MCF 10A (cell line): ENCODE measurements around the gene SECISBP2L. TPM values are rescaled to one million over a fixed set of nuclear protein-coding genes. Genes with fewer than 3 reads are reported as not detected.
A peak's percentile ranks its signal among the peaks of the same experiment; 100 is the strongest.

Source experiments
- BruUV-seq: library from RNA; stranded (reverse); fragments of 400-500 nt; replicated peaks from 2 replicates; lab custom pipeline; 2021; lab: Mats Ljungman, UMichigan
- CTCF ChIA-PET: fragments of 300-600 bp; sonication (Branson Sonifier 250); formaldehyde crosslinking; extraction: SDS; loops from one replicate; lab custom pipeline; 2021; ENCODE audit warnings: antibody characterized with exemption, inconsistent platforms; lab: Yijun Ruan, JAX
- POLR2A ChIA-PET: fragments of 300-600, 350-650 bp; sonication (Branson Sonifier 250); formaldehyde crosslinking; extraction: SDS; loops from one replicate; lab custom pipeline; 2020; ENCODE audit warnings: antibody characterized with exemption, inconsistent platforms; lab: Yijun Ruan, JAX
- DNase-seq: peaks from one replicate; pipeline ENCODE4 v3.0.0-alpha.2; 2018; ENCODE audit not compliant: unreplicated experiment
- H3K27ac Mint-ChIP-seq: one replicate; pipeline ENCODE4 v1.8.0; 2022; ENCODE audit warnings: mild to moderate bottlenecking, low read depth, mixed read lengths; ENCODE audit not compliant: unreplicated experiment
- H3K27me3 Mint-ChIP-seq: one replicate; pipeline ENCODE4 v1.8.0; 2022; ENCODE audit warnings: mixed read lengths; ENCODE audit not compliant: insufficient read depth, unreplicated experiment
- H3K36me3 Mint-ChIP-seq: one replicate; pipeline ENCODE4 v1.8.0; 2022; ENCODE audit warnings: mild to moderate bottlenecking, moderate library complexity, mixed read lengths; ENCODE audit not compliant: insufficient read depth, unreplicated experiment
- H3K4me1 Mint-ChIP-seq: one replicate; pipeline ENCODE4 v1.8.0; 2022; ENCODE audit warnings: mixed read lengths; ENCODE audit not compliant: insufficient read depth, unreplicated experiment
- H3K4me3 Mint-ChIP-seq: one replicate; pipeline ENCODE4 v1.8.0; 2022; ENCODE audit warnings: mild to moderate bottlenecking, moderate library complexity, mixed read lengths; ENCODE audit not compliant: unreplicated experiment
- H3K9me3 Mint-ChIP-seq: one replicate; pipeline ENCODE4 v1.8.0; 2022; ENCODE audit warnings: mixed read lengths; ENCODE audit not compliant: unreplicated experiment
- intact Hi-C: fragments of 100-400 bp; cut with micrococcal nuclease; formaldehyde crosslinking; loops from 2 replicates; pipeline ENCODE4 v1.14.1; 2022
- total RNA-seq: library from RNA; stranded (reverse); gene quantifications from 2 replicates; pipeline ENCODE4 v1.2.3, GENCODE V29; 2022
- TF ChIP-seq, protein P1 (sequence below): fragments of 200-600 bp; IDR thresholded peaks from one replicate; pipeline ENCODE4 v1.8.0; 2022; ENCODE audit warnings: antibody characterized with exemption, mild to moderate bottlenecking; ENCODE audit not compliant: unreplicated experiment

The SECISBP2L gene
- total RNA-seq, 1 experiment from 2014 or later: 19.6 TPM

DNA sequence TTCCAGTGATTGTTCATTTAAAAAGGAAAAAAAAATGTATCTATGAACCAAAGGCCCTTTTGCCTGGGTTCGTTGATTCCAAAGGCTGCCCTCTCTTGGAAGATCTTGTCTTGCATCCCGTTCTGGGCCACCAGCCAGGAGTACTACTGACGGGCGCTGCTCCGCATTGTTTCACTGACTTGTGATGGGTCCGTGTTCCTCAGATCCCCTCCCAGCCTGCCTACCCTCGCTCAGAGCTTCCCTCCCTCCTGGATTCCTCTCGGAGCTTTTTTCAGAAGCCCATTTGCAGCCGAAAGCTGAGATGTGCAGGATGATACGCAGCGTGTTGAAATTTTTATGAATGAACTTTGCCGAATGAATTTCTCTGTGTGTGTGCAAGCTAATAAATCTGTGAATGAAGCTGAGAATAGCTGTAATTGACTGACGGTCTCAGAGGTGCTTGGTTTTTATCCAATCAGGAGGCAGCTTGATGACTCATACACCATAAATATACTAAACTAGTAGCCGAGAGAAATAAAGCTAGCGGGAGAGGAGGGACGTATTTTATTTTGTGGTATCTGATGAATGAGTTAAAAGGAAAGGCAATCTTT, 82.6 kb downstream of the SECISBP2L start, which contains the start of gene SHC4:
TSS of gene SHC4 (minus strand) at position 396 of the 590 bp plus-strand sequence. CDS start 904 bp downstream, outside the sequence.
- Mint-ChIP-seq H3K4me1 (peaks cover 5% of the 10 kb centered on the region), H3K4me3 (peak within 1 kb of the TSS; percentile 76), H3K27ac (no peak within 1 kb of the TSS), H3K27me3 (no peaks in the 10 kb centered on the region), H3K36me3 (no peaks in the 10 kb centered on the region), H3K9me3 (no peaks in the 10 kb centered on the region)
- POLR2A ChIA-PET: interaction anchor here (0.5 to 3.4 kb wide), 15 partner anchors 10 to 1352 kb away, joined by 3 to 29 read pairs (median 4); partner anchors contain the start of genes COPS2, EID1, GALK2 and SECISBP2L
- CTCF ChIA-PET: interaction anchor here (0.5 to 10.9 kb wide), 18 partner anchors 11 to 605 kb away, joined by 3 to 127 read pairs (median 4); partner anchors contain the start of gene EID1
- peak; percentile 81 for DNase-seq
- TF ChIP-seq, protein P1, sequence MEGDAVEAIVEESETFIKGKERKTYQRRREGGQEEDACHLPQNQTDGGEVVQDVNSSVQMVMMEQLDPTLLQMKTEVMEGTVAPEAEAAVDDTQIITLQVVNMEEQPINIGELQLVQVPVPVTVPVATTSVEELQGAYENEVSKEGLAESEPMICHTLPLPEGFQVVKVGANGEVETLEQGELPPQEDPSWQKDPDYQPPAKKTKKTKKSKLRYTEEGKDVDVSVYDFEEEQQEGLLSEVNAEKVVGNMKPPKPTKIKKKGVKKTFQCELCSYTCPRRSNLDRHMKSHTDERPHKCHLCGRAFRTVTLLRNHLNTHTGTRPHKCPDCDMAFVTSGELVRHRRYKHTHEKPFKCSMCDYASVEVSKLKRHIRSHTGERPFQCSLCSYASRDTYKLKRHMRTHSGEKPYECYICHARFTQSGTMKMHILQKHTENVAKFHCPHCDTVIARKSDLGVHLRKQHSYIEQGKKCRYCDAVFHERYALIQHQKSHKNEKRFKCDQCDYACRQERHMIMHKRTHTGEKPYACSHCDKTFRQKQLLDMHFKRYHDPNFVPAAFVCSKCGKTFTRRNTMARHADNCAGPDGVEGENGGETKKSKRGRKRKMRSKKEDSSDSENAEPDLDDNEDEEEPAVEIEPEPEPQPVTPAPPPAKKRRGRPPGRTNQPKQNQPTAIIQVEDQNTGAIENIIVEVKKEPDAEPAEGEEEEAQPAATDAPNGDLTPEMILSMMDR: peak; percentile 31
- BruUV-seq: no TSS peak
- intact Hi-C loops: loop anchor here (1.0 to 10.0 kb wide), 3 partner anchors 85 to 609 kb away; partner anchors contain the start of genes EID1 and FBN1

DNA sequence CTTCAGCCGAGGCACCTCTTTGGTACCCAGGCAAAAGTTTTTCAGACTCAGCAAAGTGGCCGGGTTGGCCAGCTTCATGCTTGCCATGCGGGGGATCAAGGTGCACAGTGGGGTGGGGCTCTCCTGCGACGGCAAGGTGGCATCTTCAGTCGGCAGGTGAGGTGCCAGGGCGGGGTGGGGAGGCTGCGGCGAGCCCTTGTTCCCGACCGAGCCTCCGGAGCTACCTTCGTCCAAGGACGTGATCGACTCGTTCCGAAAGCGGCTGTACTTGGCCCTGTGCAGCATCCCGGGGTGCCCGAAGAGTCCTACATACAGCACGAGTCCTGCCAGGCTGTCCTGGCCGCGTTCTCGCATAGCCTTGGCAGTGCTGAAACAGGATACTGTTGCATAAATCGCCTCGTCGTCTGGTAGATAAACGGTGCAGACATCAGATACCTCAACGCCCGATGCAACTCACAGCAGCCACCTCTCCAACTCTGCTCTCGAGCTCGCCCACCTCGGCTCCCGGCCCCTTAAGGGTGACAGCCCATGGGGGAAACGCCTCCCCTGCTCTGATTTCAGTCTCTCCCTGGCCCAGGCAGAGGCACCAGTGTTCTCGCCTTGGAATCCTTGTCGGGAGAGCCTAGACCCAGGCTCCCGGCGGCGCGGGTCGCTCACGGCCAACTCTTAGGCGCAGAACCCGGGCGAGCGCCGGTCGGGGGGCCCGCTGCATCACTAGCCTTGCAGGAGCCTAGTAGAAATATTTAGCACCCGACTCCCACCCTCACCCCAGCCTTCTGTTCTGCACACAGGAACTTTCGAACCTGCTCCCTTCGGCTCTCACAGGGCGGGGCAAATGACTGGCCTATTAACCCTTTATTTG, 83.4 kb downstream of the SECISBP2L start:
- intact Hi-C loops: loop anchor here (1.0 to 10.0 kb wide), 3 partner anchors 85 to 608 kb away; partner anchors contain the start of genes EID1 and FBN1
- no TSS peak for BruUV-seq
- CTCF ChIA-PET: interaction anchor here (0.7 to 10.9 kb wide), 10 partner anchors 12 to 604 kb away, joined by 3 to 127 read pairs (median 4); partner anchors contain the start of gene EID1
- Mint-ChIP-seq H3K4me3 (peak overlapping the region; percentile 76), H3K9me3 (no peaks in the 10 kb centered on the region), H3K36me3 (no peaks in the 10 kb centered on the region), H3K4me1 (peaks cover 5% of the 10 kb centered on the region), H3K27me3 (no peaks in the 10 kb centered on the region), H3K27ac (no peak overlapping the region)
- DNase-seq: peak; percentile 46
- TF ChIP-seq, protein P1: no peak
- POLR2A ChIA-PET: interaction anchor here (0.6 to 3.2 kb wide), 8 partner anchors 9 to 1352 kb away, joined by 3 to 29 read pairs (median 4); partner anchors contain the start of genes COPS2, EID1 and SECISBP2L

DNA sequence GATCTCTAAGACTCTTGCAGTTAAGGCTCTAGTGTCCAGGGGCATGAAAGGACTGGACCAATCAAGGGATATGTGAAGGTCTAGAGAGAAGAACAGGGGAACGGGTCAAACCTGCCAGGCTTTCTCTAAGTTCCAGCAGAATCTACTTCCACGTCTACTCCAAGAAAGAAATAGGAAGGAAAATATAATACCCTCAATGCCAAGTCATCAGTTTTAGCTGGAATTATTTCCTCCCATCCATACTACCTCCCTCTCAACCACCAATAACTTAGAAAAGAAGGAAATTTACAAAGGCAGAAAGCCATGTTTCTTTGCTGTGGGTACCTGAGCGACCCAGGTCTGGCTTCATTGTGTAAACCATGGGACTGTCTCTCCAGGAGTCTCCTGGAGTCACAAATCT, 90.3 kb downstream of the SECISBP2L start:
- no peak overlapping the region for H3K27ac Mint-ChIP-seq
- no peaks in the 10 kb centered on the region for H3K27me3 Mint-ChIP-seq
- no TSS peak for BruUV-seq

More for the DNA sequence above, 90.3 kb downstream of the SECISBP2L start:
- ChIA-PET POLR2A (no interaction called here), CTCF (interaction anchor here (0.6 to 1.0 kb wide), 3 partner anchors 11 to 278 kb away, joined by 3 to 5 read pairs (median 5); no protein-coding TSS in a partner anchor)
- TF ChIP-seq, protein P1: no peak
- H3K36me3 Mint-ChIP-seq: no peaks in the 10 kb centered on the region
- H3K4me3 Mint-ChIP-seq: no peak overlapping the region
- no peaks in the 10 kb centered on the region for H3K4me1 Mint-ChIP-seq
- intact Hi-C loops: no loop called here
- no peaks in the 10 kb centered on the region for H3K9me3 Mint-ChIP-seq
- DNase-seq: no peak
